ENCODE data around the gene ADGRB2.

Gene ADGRB2

DNA sequence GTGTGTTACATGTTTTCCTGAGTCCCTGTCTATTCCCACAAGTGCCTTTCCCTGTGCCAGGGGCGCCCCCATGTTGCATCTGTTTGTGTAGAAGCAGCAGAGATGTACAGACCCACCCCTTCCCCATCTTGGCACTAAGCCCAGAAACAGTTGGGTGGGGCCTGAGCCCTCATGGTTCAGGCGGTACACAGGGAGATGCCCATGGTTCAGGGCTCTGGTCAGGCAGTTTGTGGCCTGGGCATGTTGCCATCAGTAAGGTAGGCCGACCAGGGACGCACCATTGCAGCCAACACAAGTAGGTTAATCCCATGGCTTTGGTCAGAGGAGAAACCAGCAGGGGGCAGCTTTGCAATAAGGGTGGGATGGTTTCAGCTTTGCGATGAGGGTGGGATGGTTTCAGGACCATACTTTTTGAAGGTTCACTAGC is 914 bp upstream of the ADGRB2 start:
- DNase-seq (ENCODE audit: extremely low read depth, low read depth), result no peak
- peak; percentile 52 for TF ChIP-seq CTCF (IDR thresholded peaks at IDR 0.05; ENCODE audit: low read depth, low read length, missing control alignments)
- no peak overlapping the region for H3K4me3 ChIP-seq (replicated peaks; ENCODE audit: low read depth, low read length)

GRCh38 chr1:31763671-31764311 is 349 bp downstream of the ADGRB2 start:
- TF ChIP-seq CTCF (IDR thresholded peaks at IDR 0.05; ENCODE audit: low read depth, low read length, missing control alignments), result no peak
- no peak for DNase-seq (ENCODE audit: extremely low read depth, low read depth)
- peak overlapping the region; percentile 55 for H3K4me3 ChIP-seq (replicated peaks; ENCODE audit: low read depth, low read length)

DNA sequence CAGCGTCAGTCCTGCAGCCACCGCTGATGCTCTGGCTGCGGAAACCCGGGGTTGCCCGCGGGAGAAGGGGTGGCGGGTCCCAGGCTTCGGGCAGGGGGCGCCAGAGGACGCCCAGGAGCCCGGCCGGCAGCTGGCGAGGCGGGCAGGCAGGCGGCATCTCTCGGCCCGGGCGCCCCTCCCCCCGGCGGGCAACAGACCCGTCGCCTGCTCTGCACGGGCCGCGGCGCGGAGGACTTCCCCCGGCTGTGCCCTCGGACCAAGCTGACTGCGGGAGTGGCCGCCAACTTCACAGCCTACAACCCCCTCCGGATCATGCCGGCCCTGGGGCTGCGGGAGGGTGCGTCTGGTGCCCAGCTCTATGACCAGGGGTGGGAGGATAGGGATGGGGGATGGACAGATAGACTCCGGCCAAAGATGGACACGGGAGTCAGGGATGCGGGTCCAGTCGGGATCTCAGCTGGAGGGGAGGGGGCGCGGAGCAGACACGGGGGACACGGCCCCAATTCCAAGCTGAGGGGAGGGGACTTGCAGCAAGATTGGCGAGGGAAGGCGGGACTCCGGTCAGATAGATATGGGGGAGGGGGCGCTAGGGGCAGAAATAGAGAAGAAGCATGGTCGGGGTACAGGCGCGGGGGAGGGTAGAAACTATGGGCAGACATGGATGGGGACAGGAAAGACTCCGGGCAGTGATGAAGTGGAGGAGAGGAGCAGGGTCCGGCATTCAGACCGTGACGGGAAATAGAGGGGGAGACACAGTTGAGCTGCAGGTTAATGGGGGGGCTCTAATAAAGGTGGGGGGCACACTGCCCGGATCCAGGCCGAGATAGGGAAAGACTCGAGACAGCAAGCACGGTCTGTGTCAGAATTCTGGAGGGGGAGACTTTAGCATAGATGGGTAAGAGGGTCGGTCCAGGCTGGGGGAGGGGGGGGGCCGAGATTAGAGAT is 1.1 kb downstream of the ADGRB2 start:
- DNase-seq (ENCODE audit: extremely low read depth, low read depth), result no peak
- peak; percentile 64 for TF ChIP-seq CTCF (IDR thresholded peaks at IDR 0.05; ENCODE audit: low read depth, low read length, missing control alignments)
- peak overlapping the region; percentile 55 for H3K4me3 ChIP-seq (replicated peaks; ENCODE audit: low read depth, low read length)

- no peak for DNase-seq (ENCODE audit: extremely low read depth, low read depth)
- H3K4me3 ChIP-seq (replicated peaks; ENCODE audit: low read depth, low read length), result peak overlapping the region; percentile 55
- no peak for TF ChIP-seq CTCF (IDR thresholded peaks at IDR 0.05; ENCODE audit: low read depth, low read length, missing control alignments)
These were observed 1.8 kb downstream of the ADGRB2 start for GRCh38 chr1:31762323-31762722.

DNA sequence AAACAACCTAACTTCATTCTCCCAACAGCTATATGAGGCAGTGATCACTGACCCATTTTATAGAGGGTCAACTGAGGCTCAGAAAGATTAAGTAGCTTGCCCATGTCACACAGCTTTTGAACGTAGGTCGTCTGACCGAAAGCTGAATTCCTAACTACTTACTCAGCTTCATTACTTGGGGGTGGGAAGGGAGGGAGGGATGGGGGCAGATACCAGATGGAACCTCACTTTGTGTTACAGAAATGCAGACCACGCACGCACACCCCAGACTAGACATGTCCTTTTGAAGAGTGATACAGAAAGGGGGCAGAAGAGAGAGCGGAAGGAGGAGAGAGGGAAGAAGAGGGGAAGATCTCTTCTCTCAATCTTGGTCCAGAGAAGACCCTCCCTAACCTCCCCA is 2.3 kb downstream of the ADGRB2 start:
- peak overlapping the region; percentile 55 for H3K4me3 ChIP-seq (replicated peaks; ENCODE audit: low read depth, low read length)
- TF ChIP-seq CTCF (IDR thresholded peaks at IDR 0.05; ENCODE audit: low read depth, low read length, missing control alignments), result no peak
- peak; percentile 67 for DNase-seq (ENCODE audit: extremely low read depth, low read depth)

DNA sequence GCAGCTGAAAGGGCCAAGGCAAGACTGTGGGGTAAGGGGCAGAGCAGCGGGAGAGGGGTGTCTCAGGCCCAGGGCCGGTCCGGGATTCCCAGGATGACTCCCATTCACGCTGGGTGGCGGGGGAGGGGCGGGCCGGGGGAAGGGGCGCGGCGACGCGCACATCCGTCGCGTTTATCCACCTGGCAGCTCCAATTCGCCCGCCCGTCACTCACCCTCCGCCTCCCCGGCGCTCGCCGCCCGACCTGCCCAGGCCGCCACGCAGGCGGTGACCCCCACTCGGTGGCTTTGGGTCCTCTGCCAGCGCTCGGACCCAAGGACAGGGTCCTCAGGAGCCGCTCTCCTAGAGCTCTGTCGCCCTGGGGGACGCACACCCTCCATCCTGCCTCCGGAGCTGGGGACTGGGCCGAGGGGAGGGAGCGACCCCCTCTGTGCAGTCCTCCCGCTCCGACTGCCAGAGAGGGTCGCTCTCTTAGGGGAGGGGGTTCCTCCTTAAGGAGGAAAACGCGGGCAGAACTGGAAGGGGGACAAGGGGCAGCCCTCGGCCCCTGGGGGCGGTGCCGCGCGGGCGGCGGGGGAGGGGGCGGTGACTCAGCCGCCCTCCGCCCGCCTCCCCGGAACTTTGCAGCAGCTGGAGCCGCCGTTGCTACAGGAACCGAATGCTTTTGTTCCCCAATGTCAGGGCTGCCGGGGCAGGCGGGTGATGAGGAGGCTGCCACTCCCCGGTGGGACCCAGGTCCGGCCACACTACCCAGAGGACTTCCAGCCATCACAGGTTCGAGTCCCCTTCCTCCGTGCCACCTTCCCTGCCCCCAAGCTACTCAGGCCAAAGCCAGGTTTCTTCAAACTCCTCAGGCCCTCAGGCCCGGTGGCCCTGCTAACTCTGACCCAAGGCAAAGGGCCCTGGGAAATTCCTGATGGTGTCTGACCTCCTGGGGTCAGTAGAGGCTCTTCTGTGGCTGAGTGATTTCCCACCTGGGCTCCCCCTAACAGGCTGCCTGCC is 3.4 kb downstream of the ADGRB2 start:
- no peak for TF ChIP-seq CTCF (IDR thresholded peaks at IDR 0.05; ENCODE audit: low read depth, low read length, missing control alignments)
- peak overlapping the region; percentile 49 for H3K4me3 ChIP-seq (replicated peaks; ENCODE audit: low read depth, low read length)
- no peak for DNase-seq (ENCODE audit: extremely low read depth, low read depth)

Measured in HFF-Myc (cell line).